Left ventricle myocardium superior (tissue), 1 donor: ENCODE data around the gene AOAH. TPM values are rescaled to one million over a fixed set of nuclear protein-coding genes. Genes with fewer than 3 reads are reported as not detected.

ENCODE experiments used
- ATAC-seq: fragments of 200-7000 bp; cut with Tn5 transposase; one replicate; pipeline ENCODE4 v1.9.1; 2020; ENCODE audit warnings: mild to moderate bottlenecking, moderate library complexity
- DNase-seq: peaks from one replicate; pipeline ENCODE4 v3.0.0-alpha.2; 2020
- intact Hi-C: fragments of 100-400 bp; cut with micrococcal nuclease; formaldehyde crosslinking; loops from one replicate; pipeline ENCODE4 v1.11.0; 2022
- total RNA-seq: library from RNA; stranded (reverse); fragmentation: NEBNext Ultra II Directional; extraction: Animal tissue kit (Norgen Biotek cat#: 25700); gene quantifications from one replicate; pipeline ENCODE4 v1.2.1, GENCODE V29; 2021
- donor health status: DM: no; HTN: yes; CAD: no; lungs with severe emphysema.

The AOAH gene
- total RNA-seq, 1 donor from 2014 or later: 2.4 TPM

- intact Hi-C loops: no loop called here
- no peak for ATAC-seq
Observed at GRCh38 chr7:36535866-36536664, 188.2 kb downstream of the AOAH start.

GRCh38 chr7:36533717-36534116 lies 190.6 kb downstream of the AOAH start:
- intact Hi-C loops: no loop called here
- ATAC-seq (no peak), DNase-seq (no peak)

More at GRCh38 chr7:36535866-36536664, 188.2 kb downstream of the AOAH start:
- no peak for DNase-seq

GRCh38 chr7:36532981-36533499 lies 191.3 kb downstream of the AOAH start:
- no peak for DNase-seq
- no peak for ATAC-seq
- intact Hi-C loops: no loop called here

GRCh38 chr7:36531951-36532350 lies 192.3 kb downstream of the AOAH start:
- intact Hi-C loops: no loop called here
- DNase-seq (no peak), ATAC-seq (no peak)

- no peak for ATAC-seq
- intact Hi-C loops: no loop called here
- no peak for DNase-seq
Observed at GRCh38 chr7:36530456-36530855, 193.8 kb downstream of the AOAH start.

- ATAC-seq: no peak
- no peak for DNase-seq
- intact Hi-C loops: no loop called here
Observed at GRCh38 chr7:36527549-36527913, 196.8 kb downstream of the AOAH start.

- intact Hi-C loops: no loop called here
- no peak for DNase-seq
- no peak for ATAC-seq
Observed at GRCh38 chr7:36526863-36527548, 197.3 kb downstream of the AOAH start.

- intact Hi-C loops: no loop called here
- no peak for DNase-seq
- no peak for ATAC-seq
Observed at GRCh38 chr7:36523371-36524101, 200.8 kb downstream of the AOAH start.

GRCh38 chr7:36522453-36523007 lies 201.8 kb downstream of the AOAH start:
- intact Hi-C loops: no loop called here
- ATAC-seq (no peak), DNase-seq (no peak)

GRCh38 chr7:36521911-36522310 lies 202.4 kb downstream of the AOAH start:
- ATAC-seq: no peak

GRCh38 chr7:36521133-36521532 lies 203.2 kb downstream of the AOAH start:
- intact Hi-C loops: no loop called here
- DNase-seq (no peak), ATAC-seq (no peak)

More at GRCh38 chr7:36521911-36522310, 202.4 kb downstream of the AOAH start:
- intact Hi-C loops: no loop called here
- no peak for DNase-seq

GRCh38 chr7:36515847-36516246 lies 208.4 kb downstream of the AOAH start:
- DNase-seq (no peak), ATAC-seq (no peak)
- intact Hi-C loops: no loop called here

GRCh38 chr7:36514289-36515243 lies 209.7 kb downstream of the AOAH start:
- intact Hi-C loops: no loop called here
- DNase-seq (no peak), ATAC-seq (no peak)

GRCh38 chr7:36513393-36513792 lies 210.9 kb downstream of the AOAH start:
- ATAC-seq: no peak
- intact Hi-C loops: no loop called here
- no peak for DNase-seq

GRCh38 chr7:36512616-36513015 lies 211.7 kb downstream of the AOAH start:
- ATAC-seq (no peak), DNase-seq (no peak)
- intact Hi-C loops: no loop called here

- DNase-seq (no peak), ATAC-seq (no peak)
- intact Hi-C loops: no loop called here
Observed at GRCh38 chr7:36509962-36510361, 214.3 kb downstream of the AOAH start.

- no peak for DNase-seq
- no peak for ATAC-seq
- intact Hi-C loops: no loop called here
Observed at GRCh38 chr7:36507475-36508440, 216.5 kb downstream of the AOAH start.
